ENCODE data around the gene PIGK. TPM values are rescaled to one million over a fixed set of nuclear protein-coding genes. Genes with fewer than 3 reads are reported as not detected.

The PIGK gene
- total and polyA plus RNA-seq, 12 donors, result 5.0 to 40.7 (median 30.1) TPM

DNA sequence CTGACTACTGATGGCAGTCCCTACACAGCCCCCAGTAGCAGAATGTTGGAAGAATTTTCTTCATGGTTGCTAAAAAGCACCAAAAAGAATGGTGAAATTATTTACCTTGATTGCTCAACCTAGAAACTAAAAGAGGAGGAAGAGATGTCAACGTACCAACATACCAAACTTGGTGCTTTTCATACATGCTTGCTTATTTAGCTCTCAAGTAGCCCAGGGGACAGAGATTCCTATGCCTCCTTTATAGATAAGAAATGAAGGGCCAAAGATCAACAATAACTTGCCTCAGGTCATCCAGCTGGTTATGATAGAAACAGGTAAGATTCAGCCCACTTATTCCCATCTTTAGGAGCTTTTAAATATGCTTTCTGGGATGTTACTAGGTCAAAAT lies 170.6 kb downstream of the PIGK start:
- intact Hi-C loops (cut with DNase I), result no loop called here
- no peaks in the 10 kb centered on the region for H3K36me3 ChIP-seq
- H3K4me3 ChIP-seq, result no peak overlapping the region
- DNase-seq (no peak), ATAC-seq (no peak)
- H3K27ac ChIP-seq, result no peak overlapping the region
- TF ChIP-seq, protein P1, sequence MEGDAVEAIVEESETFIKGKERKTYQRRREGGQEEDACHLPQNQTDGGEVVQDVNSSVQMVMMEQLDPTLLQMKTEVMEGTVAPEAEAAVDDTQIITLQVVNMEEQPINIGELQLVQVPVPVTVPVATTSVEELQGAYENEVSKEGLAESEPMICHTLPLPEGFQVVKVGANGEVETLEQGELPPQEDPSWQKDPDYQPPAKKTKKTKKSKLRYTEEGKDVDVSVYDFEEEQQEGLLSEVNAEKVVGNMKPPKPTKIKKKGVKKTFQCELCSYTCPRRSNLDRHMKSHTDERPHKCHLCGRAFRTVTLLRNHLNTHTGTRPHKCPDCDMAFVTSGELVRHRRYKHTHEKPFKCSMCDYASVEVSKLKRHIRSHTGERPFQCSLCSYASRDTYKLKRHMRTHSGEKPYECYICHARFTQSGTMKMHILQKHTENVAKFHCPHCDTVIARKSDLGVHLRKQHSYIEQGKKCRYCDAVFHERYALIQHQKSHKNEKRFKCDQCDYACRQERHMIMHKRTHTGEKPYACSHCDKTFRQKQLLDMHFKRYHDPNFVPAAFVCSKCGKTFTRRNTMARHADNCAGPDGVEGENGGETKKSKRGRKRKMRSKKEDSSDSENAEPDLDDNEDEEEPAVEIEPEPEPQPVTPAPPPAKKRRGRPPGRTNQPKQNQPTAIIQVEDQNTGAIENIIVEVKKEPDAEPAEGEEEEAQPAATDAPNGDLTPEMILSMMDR (IDR thresholded peaks at IDR 0.05), result no peak
- H3K27me3 ChIP-seq, result peaks cover 0 to 4% (median 0%) of the 10 kb centered on the region in 7 donors
- 65 to 77% methylated on average over 1 of the region's 1 CpG for WGBS, 2 donors
- H3K4me1 ChIP-seq, result no peaks in the 10 kb centered on the region
- H3K9me3 ChIP-seq, result no peaks in the 10 kb centered on the region

DNA sequence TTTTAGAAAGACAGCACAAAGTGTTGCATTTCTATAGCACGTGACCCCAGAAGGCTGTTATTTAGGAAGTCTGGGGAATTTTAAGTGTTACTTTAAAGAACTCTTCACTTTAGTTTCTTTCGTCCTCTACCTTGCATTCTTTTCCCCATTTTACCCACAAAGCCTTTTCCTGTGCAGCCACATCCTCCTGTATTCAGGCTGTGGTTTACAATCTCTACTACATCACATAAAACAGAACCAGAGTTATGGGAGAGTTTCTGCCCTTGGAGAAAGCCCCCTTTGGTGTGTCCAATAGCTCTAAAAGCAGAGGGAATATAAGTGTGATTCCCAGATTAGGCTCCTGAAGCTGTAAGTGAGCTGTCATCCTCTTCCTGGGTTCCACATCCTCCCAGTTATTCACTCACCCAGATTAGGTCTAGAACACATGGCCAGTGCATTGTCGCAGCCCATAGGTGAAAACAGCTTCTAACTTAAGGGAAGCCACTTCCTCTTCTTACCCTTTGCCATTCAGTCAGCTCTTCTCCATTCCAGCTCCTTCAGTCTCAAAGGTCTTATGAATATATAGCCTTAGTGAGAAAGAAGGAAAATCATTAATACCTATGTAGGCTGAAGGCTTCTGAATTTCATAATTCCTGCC lies 171.1 kb downstream of the PIGK start:
- WGBS, 2 donors, result 77% methylated on average over 3 of the region's 3 CpGs
- Histone ChIP-seq H3K4me3 (no peak overlapping the region), H3K36me3 (no peaks in the 10 kb centered on the region), H3K27me3 (peaks cover 0 to 4% (median 0%) of the 10 kb centered on the region in 7 donors), H3K4me1 (no peaks in the 10 kb centered on the region), H3K27ac (no peak overlapping the region), H3K9me3 (no peaks in the 10 kb centered on the region)
- TF ChIP-seq, protein P1 (IDR thresholded peaks at IDR 0.05), result no peak
- DNase-seq (no peak), ATAC-seq (no peak)
- intact Hi-C loops (cut with DNase I), result no loop called here

DNA sequence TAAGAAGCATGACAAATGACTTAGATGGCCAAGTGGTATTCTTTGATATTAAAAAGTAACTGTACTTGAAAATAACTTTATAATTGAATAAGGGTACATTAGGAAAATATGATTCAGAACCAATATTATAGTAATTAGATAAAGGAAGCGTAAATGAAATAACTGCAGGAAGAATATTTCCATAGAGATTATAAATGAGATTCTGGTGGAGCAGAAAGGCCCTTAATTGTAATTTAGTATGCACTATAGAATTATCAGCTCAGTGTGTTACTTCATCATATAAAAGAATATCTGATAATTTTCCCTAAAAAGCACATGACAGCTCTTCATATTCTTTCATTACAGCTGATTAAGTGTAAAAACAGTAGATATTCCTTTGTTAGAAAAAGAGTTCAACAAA lies 171.7 kb downstream of the PIGK start:
- H3K36me3 ChIP-seq, result no peaks in the 10 kb centered on the region
- no peak overlapping the region for H3K27ac ChIP-seq
- no peak for ATAC-seq
- DNase-seq, result no peak
- TF ChIP-seq, protein P1 (IDR thresholded peaks at IDR 0.05), result no peak
- intact Hi-C loops (cut with DNase I), result no loop called here
- WGBS, 2 donors, result 92 to 93% methylated on average over 1 of the region's 1 CpG
- no peaks in the 10 kb centered on the region for H3K9me3 ChIP-seq
- H3K27me3 ChIP-seq, result peaks cover 0 to 4% (median 0%) of the 10 kb centered on the region in 7 donors
- no peaks in the 10 kb centered on the region for H3K4me1 ChIP-seq
- H3K4me3 ChIP-seq, result no peak overlapping the region

DNA sequence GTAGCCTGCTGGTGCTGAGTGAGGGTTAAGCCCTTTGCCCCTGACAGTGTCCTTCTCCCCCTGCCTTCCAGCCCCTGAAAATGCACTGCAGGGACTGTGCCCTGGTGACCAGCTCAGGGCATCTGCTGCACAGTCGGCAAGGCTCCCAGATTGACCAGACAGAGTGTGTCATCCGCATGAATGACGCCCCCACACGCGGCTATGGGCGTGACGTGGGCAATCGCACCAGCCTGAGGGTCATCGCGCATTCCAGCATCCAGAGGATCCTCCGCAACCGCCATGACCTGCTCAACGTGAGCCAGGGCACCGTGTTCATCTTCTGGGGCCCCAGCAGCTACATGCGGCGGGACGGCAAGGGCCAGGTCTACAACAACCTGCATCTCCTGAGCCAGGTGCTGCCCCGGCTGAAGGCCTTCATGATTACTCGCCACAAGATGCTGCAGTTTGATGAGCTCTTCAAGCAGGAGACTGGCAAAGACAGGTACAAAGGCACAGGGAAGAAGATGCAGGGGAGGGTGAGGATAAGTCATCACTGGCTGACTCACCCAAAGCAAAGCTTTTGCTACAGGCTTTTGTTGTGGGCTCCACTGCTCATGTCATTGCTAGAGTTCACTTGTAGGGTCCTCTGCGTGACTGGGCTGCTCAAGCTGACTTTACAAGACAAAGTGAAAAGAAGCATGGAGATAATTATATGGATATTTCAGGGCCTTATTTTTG lies 174.9 kb downstream of the PIGK start:
- 93 to 95% methylated on average over 20 of the region's 20 CpGs for WGBS, 2 donors

More for the DNA sequence above, 174.9 kb downstream of the PIGK start:
- Histone ChIP-seq H3K27me3 (peaks cover 0 to 8% (median 0%) of the 10 kb centered on the region in 7 donors), H3K9me3 (no peaks in the 10 kb centered on the region), H3K4me1 (no peaks in the 10 kb centered on the region), H3K4me3 (no peak overlapping the region), H3K27ac (no peak overlapping the region), H3K36me3 (no peaks in the 10 kb centered on the region)
- intact Hi-C loops (cut with DNase I), result no loop called here
- DNase-seq (no peak), ATAC-seq (no peak)
- TF ChIP-seq, protein P1 (IDR thresholded peaks at IDR 0.05), result no peak

All from heart right ventricle (tissue), 16 donors.